ENCODE data around the gene BBOF1. TPM values are rescaled to one million over a fixed set of nuclear protein-coding genes. Genes with fewer than 3 reads are reported as not detected.
"Not testable (repeated sequence)": the region's sequence is repeated elsewhere in the genome, so short reads cannot be mapped to it uniquely, and the experiment has no call there.

Gene BBOF1
- total RNA-seq, 6 experiments from 2014 or later: 1.6 to 3.0 (median 2.4) TPM

- no peaks in the 10 kb centered on the region for H3K36me3 Mint-ChIP-seq (ENCODE audit: low read depth)
- no peak for TF ChIP-seq CTCF (IDR thresholded peaks at IDR 0.05)
- no peak overlapping the region for H3K27ac Mint-ChIP-seq
Observed at GRCh38 chr14:73998726-73999125, 20.4 kb upstream of the BBOF1 start.

GRCh38 chr14:74005664-74006063 lies 13.5 kb upstream of the BBOF1 start:
- H3K4me1 Mint-ChIP-seq (ENCODE audit: low read depth); H3K36me3 Mint-ChIP-seq (ENCODE audit: low read depth); H3K27ac Mint-ChIP-seq; H3K27me3 Mint-ChIP-seq (ENCODE audit: insufficient read depth); H3K9me3 Mint-ChIP-seq; DNase-seq; H3K4me3 Mint-ChIP-seq: not testable (repeated sequence)

More at GRCh38 chr14:73998726-73999125, 20.4 kb upstream of the BBOF1 start:
- H3K4me3 Mint-ChIP-seq: no peak overlapping the region
- no peaks in the 10 kb centered on the region for H3K4me1 Mint-ChIP-seq (ENCODE audit: low read depth)
- DNase-seq: no peak
- H3K27me3 Mint-ChIP-seq (ENCODE audit: insufficient read depth): peaks cover 1% of the 10 kb centered on the region; the same call in 1 of the 2 replicates
- H3K9me3 Mint-ChIP-seq: no peaks in the 10 kb centered on the region

- Mint-ChIP-seq H3K9me3 (no peaks in the 10 kb centered on the region), H3K4me3 (no peak overlapping the region), H3K27me3 (ENCODE audit: insufficient read depth) (peaks cover 3% of the 10 kb centered on the region; the same call in 1 of the 2 replicates), H3K36me3 (ENCODE audit: low read depth) (no peaks in the 10 kb centered on the region; the same call in 1 of the 2 replicates), H3K4me1 (ENCODE audit: low read depth) (no peaks in the 10 kb centered on the region), H3K27ac (no peak overlapping the region)
- TF ChIP-seq CTCF (IDR thresholded peaks at IDR 0.05): no peak
- DNase-seq: no peak
Observed at GRCh38 chr14:74008843-74009499, 10.2 kb upstream of the BBOF1 start.

- no peak for DNase-seq
- TF ChIP-seq CTCF (IDR thresholded peaks at IDR 0.05): no peak
- H3K36me3 Mint-ChIP-seq (ENCODE audit: low read depth): no peaks in the 10 kb centered on the region
- peaks cover 8% of the 10 kb centered on the region; the same call in 1 of the 2 replicates for H3K4me1 Mint-ChIP-seq (ENCODE audit: low read depth)
- peaks cover 3% of the 10 kb centered on the region; the same call in 1 of the 2 replicates for H3K27me3 Mint-ChIP-seq (ENCODE audit: insufficient read depth)
- no peak overlapping the region for H3K27ac Mint-ChIP-seq
- H3K9me3 Mint-ChIP-seq: no peaks in the 10 kb centered on the region
- no peak overlapping the region for H3K4me3 Mint-ChIP-seq
Observed at GRCh38 chr14:74014299-74014698, 4.8 kb upstream of the BBOF1 start.

- no peak overlapping the region for H3K4me3 Mint-ChIP-seq
- no peak overlapping the region for H3K27ac Mint-ChIP-seq
- peaks cover 17% of the 10 kb centered on the region for H3K4me1 Mint-ChIP-seq (ENCODE audit: low read depth)
- no peaks in the 10 kb centered on the region for H3K27me3 Mint-ChIP-seq (ENCODE audit: insufficient read depth)
- no peak for DNase-seq
- no peaks in the 10 kb centered on the region for H3K36me3 Mint-ChIP-seq (ENCODE audit: low read depth)
- H3K9me3 Mint-ChIP-seq: no peaks in the 10 kb centered on the region
- no peak for TF ChIP-seq CTCF (IDR thresholded peaks at IDR 0.05)
Observed at GRCh38 chr14:74015176-74015575, 4.0 kb upstream of the BBOF1 start.

GRCh38 chr14:74015963-74016362 lies 3.2 kb upstream of the BBOF1 start:
- TF ChIP-seq CTCF (IDR thresholded peaks at IDR 0.05): no peak
- no peak overlapping the region for H3K27ac Mint-ChIP-seq
- H3K9me3 Mint-ChIP-seq: no peaks in the 10 kb centered on the region
- peaks cover 20% of the 10 kb centered on the region for H3K4me1 Mint-ChIP-seq (ENCODE audit: low read depth)
- no peaks in the 10 kb centered on the region for H3K36me3 Mint-ChIP-seq (ENCODE audit: low read depth)
- no peaks in the 10 kb centered on the region for H3K27me3 Mint-ChIP-seq (ENCODE audit: insufficient read depth)
- no peak overlapping the region for H3K4me3 Mint-ChIP-seq
- no peak for DNase-seq
